Suppressor macrophage treated with lipopolysaccharide for 1 hour (primary cell): ENCODE results near the gene DYSF.

Source experiments
- DNase-seq, 3 donors: peaks; one replicate each; pipeline ENCODE4 v3.0.0-alpha.2; 2020 to 2022

Gene DYSF

GRCh38 chr2:71503837-71504236, 50.5 kb downstream of the DYSF start:
- no peak for DNase-seq

DNA sequence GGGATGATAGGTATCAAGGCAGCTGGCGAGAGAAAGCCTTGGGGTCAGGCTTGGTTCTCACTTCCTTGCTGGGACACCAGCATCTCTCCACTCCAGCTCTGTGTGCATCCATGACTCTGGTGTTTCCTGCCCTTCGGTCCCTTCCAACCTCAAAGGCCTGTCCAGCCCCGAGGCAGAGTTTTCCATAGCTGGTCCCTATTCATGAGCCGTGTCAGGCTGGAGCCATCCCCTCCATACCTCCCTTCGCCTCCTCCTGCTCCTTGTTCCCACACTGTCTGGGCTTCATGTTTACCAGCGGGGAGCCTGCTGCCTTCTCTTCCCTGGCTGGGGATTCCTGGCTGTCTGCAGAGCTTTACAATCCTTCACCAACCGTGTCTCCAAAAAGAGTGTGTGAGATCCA, 51.2 kb downstream of the DYSF start:
- no peak for DNase-seq

DNA sequence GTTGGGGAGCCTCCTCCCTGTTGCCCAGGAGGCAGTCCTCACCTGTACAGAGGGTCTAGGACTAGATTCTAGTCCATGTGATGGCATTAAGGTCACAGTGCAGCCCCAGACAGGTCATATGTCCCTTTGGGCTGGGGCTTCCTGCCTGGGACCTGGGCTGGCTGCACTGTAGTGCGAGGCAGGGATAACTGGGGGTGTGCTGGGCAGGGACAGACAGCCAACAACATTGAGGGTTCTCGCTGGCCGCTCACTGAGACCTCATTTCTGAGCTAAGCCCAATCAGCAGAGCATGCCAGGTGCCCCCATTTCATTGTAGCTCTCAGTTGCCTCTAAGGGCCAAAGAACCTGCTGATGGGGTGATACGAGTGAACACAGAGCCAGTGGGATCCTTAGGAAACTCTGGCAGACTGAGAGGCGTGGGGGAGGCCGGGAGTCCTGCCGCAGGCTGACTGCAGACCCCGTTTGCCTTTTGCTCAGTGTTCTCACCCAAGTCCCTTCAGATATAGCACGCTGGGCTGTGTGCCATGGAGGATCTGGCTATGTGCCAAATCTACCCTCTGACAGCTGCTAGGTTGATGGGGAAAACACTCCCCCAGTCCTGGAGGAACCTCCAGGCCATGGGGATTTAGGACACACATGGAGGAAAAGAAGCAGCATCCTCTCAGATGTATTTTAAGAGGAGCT, 51.9 kb downstream of the DYSF start:
- no peak for DNase-seq

- DNase-seq: no peak
These were observed 52.4 kb downstream of the DYSF start for GRCh38 chr2:71505770-71506140.

DNA sequence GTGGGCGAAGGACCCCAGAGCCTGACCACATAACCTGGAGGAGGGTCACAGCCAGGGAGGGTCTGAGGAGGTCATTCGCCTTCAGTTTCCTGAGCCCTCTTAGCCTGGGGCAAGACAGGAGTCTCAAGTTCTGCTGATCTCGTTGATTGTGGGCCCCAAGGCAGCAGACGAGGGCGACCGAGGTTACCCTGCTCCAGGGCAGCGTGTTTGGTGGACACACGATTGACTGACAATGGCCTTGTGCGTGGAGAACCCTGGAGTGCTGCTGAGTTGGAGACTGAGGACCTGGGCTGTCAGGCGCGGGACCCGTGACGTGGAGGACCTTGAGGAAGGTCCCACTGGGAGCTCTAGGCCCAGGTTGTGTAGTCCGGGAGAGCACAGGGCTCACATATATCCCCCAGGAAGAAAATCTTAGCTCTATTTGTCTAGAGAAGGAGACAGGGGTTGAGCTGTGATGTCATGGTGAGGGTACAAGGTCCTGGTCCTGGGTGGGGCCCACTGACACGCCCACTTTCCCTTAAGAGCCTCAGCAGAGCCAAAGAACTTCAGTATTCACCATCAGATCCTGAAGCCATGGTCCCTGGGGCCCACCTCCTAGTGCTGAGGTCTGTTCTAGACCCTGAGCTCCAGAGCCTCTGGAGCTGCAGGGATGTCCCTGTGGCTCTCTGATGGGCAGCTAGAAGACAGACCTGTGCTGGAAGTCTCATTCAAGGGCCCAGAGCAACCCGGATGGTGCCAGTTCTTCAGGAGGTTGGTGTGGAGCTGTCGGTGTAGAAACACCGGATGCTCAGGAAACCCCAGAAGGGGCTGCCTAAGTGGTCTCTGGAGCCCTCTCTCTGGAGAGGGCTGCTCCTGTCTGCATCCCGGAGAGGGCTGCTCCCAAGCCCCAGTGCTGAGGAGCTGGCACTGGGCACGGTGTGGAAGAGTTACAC, 53.1 kb downstream of the DYSF start:
- DNase-seq: no peak

DNA sequence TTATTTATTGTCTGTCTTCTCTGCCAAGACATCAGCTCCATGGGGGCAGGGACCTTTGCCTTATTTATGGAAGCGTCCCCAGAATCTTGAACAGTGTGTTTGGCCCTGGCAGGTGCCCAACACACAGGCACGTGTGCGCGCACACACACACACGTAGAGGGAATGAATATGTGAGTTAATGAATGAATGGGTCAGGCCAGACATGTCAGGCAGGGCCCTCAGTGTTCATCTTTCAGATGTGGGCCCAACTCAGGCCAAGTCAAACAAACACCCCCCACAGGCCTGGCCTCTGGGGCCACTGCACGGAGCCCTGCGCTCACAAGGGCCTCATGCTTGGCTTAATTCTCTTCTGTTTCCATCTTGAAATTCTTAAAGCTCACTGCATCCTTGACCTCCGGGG, 54.1 kb downstream of the DYSF start:
- DNase-seq: no peak

GRCh38 chr2:71510196-71510807, 56.9 kb downstream of the DYSF start:
- peak; percentile 75 to 84 (median 76) for DNase-seq

DNA sequence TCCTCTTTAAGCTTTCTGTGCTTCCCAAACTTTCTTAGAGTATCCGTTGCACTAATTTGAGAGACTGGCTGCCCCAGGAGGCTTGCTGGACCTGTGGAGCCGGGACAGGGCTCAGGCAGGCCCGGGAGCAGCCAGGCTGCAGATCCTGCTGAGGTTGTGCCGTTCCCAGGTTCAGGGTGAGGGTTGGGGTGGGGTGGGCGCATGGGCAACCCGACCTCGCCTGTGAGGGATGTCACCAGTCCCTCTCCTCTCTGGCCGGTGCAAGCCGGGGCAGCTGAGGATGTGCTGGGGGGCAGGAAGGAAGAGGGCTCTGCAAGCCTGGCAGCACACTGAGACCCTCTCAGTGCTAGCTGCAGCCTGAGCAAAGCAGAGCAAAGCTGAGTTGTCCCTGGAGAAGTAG, 57.6 kb downstream of the DYSF start:
- no peak for DNase-seq

DNA sequence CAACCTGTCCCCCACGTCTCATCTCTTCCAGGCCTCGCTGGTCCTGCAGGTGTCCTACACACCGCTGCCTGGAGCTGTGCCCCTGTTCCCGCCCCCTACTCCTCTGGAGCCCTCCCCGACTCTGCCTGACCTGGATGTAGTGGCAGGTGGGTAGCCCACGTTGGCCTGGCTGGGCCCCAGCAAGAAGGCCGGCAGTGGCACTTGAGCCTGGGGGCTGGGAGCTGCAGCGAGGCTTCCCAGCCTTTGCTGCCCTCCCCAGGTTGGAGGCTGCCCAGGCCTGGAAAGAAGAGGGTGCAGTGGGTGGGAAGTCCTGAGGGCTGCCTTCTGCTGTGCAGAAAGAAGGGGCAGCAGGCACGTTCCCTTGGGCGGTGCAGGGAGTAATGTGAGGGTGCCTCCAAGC, 58.4 kb downstream of the DYSF start:
- DNase-seq: no peak

DNA sequence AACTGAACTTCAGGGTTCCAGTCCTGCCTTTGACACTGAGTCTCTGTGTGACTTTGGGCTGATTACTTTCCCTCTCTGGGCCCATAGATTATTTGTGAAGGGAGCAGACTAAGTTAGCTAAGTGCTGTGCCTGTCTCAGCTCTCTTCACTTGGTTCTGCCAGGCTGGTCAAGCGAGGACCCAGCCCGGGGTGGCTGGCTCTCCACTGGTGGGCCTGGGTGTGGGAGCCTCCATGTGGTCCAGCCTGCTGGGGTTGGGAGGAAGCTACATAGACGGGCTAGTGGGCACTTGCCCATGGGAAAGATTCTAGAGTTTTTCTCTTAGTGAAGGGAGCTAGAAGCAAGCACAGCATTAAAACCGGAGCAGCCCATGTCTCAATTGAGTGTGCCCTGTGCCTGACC, 59.0 kb downstream of the DYSF start:
- no peak for DNase-seq

- DNase-seq: no peak
These were observed 59.7 kb downstream of the DYSF start for GRCh38 chr2:71513096-71513495.

DNA sequence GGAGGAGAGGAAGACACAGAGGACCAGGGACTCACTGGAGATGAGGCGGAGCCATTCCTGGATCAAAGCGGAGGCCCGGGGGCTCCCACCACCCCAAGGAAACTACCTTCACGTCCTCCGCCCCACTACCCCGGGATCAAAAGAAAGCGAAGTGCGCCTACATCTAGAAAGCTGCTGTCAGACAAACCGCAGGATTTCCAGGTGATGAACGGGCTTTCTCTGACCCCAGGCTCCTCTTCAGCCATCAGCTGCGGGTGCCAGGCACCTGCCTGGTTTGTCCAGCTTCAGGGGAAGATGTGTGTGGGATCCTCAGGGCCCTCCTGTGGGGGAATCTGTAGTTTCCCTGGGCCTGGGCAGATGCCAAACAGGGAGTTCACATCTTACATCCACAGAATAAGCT, 60.4 kb downstream of the DYSF start:
- DNase-seq: no peak

DNA sequence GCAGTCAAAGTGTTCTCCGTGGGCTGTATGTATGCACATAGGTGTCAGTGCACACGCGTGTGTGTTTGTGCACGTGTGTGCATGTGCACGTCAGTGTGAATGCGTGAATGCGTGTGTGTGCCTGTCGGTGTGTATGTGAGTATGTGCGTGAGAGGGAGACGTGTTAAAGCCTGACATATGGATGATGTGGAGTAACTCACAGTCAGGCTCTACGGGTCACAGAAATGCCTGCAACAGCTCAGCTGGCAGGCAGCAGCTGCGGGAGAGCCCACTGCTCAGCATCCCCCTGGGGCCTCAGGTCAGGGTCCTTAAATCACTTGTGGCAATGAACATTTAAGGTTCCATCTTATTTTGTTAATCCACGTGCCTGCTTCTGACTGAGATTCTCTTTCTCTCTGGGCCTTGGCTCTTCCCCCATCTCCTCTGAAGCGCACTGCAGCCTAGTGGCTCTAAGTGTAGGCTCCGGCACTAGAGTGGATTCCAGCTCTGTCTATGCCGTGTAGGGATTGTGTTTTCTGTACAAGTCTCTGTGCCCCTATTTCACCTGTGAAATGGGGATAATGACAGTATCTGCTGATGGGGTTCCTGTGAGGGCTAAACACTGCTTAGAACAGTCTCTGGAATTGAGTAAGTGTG, 63.0 kb downstream of the DYSF start:
- no peak for DNase-seq

DNA sequence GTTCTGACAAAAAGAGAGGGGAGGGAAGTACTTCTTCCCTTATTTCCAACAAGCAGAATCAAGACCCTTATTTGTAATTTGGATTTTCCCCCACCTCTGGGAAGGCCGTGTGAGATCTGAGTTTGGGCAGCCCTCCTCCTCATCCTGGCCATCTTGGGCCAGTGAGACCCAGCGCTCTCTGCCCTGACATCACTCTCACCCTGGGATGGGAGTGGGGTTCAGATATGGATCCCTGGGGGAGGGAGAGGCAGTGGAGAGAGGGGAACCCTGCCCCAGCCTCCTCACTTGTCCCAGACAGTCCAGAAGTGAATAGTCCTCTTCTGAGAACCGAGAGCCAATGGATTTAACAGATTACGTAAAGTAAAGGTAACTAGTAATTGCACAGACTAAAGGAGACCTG, 64.5 kb downstream of the DYSF start:
- DNase-seq: no peak

GRCh38 chr2:71521436-71521950, 68.1 kb downstream of the DYSF start:
- DNase-seq: no peak

- no peak for DNase-seq
These were observed 71.1 kb downstream of the DYSF start for GRCh38 chr2:71524476-71524875.

GRCh38 chr2:71526141-71526540, 72.8 kb downstream of the DYSF start:
- no peak for DNase-seq

GRCh38 chr2:71526975-71527374, 73.6 kb downstream of the DYSF start:
- no peak for DNase-seq

DNA sequence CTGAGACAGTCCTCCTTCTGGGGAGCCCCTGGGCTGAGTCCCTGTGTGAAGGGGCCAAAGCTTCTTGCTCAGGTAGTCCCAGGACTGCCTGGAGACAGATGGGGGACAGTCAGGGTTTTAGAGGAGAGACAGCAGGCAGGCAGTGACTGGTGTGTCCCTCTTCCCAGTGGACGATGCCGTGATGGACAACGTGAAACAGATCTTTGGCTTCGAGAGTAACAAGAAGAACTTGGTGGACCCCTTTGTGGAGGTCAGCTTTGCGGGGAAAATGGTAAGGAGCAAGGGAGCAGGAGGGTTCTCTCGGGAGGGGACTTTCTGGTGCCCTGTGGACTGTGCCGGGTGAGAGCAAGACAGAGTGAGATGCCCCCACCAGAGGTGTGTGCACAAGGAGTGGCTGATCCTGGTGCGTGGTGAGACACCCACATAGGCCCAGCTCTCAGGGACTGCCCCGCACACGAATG, 74.8 kb downstream of the DYSF start:
- DNase-seq: no peak

GRCh38 chr2:71528749-71529148, 75.4 kb downstream of the DYSF start:
- no peak for DNase-seq

DNA sequence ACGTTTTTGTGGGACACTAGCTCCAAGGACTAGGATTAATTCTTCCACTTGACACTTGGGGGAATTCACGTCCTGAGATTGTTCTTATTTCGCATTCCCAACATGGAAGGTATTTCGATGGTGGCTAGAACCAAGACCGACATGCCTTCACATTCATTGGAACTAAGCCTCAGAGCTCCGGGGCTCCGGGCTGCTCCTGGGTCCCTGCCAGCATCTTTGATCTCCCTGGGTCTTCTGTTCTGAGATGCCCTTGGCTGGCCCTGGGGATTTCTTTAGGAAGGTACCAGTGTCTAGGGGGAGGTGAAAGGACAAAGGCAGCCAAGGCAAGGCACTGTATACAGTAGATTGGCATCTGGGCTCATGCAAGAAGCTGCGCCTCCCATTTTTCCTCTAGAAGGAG, 76.8 kb downstream of the DYSF start:
- DNase-seq: no peak

DNA sequence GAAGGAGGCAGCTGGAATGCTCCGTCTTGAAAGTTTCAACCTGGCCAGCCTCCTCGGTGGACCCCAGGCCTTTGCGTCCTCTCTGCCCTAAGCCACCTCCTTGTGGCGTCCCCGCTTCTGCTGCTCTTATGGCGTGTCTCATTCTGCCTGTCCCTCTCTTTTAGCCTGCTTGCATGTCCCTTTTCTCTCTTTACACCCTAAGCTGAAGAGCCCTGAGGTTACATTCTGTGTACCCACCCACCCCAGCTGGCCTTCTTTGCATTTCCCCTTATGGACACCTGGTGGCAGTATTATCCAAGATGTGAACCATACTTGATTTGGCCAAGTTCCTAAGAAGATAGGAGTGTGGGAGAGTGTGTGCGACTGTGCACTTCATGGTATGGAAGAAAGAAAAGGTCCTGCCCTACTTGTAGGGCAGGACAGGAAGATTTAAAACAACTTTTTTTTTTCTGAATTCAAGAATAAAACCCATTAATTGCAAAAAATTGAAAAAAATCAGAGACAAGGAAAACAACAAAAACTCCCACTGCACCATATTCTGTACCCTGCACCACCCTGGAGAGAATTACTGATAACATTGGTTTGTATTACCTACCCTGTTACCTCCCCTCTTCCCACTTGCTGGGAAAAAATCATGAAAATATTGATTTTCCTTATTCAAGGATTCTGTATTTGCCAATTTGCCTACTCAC, 77.4 kb downstream of the DYSF start:
- peak; percentile 64 to 72 (median 64) for DNase-seq
